SK-N-MC (cell line): ENCODE data around the gene CSNK1A1.

ENCODE experiments used
- EZH2 ChIP-seq: fragments of 200-600 bp; sonication (generic); IDR thresholded peaks from one replicate; pipeline ENCODE4 v1.6.1; 2017; ENCODE audit warnings: antibody characterized with exemption
- FOXP2 ChIP-seq: optimal IDR thresholded peaks from 2 replicates; pipeline ENCODE3; 2011; ENCODE audit warnings: mild to moderate bottlenecking, moderate library complexity; ENCODE audit not compliant: insufficient read depth; ENCODE audit errors: extremely low read length, control extremely low read depth
- POLR2AphosphoS5 ChIP-seq: IDR thresholded peaks from 2 replicates; pipeline ENCODE4 v1.6.1; 2012; ENCODE audit warnings: mild to moderate bottlenecking, low read depth, low read length, borderline replicate concordance

DNA sequence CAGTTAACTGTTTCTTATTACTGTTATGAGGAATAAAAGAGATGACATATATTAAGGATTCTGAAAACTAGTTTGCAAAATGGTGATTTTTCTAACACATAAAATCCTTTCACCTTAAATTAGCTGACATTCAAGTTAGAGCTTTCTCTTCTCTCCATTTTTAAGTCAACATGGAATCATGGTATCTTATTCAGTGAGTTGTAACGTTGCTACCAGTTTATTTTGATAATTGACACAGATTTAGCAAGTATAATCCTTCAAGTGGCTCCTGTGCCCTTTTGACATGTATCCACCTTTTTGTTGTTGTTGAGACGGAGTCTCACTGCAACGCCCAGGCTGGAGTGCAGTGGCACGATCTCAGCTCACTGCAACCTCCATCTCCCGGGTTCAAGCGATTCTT lies 58.5 kb downstream of the CSNK1A1 start:
- TF ChIP-seq FOXP2, result no peak
- TF ChIP-seq EZH2, result no peak
- TF ChIP-seq POLR2AphosphoS5, result no peak
